Glutamatergic neuron (in vitro differentiated cells): Measurements from ENCODE around the gene COL17A1. TPM values are rescaled to one million over a fixed set of nuclear protein-coding genes. Genes with fewer than 3 reads are reported as not detected.

Source experiments
- DNase-seq: peaks from one replicate; pipeline ENCODE4 v3.0.0; 2022
- H3K27ac Mint-ChIP-seq: one replicate; pipeline ENCODE4 v1.8.0; 2020; ENCODE audit warnings: mild to moderate bottlenecking, mixed read lengths, inconsistent platforms; ENCODE audit not compliant: unreplicated experiment
- H3K27me3 Mint-ChIP-seq: one replicate; pipeline ENCODE4 v1.8.0; 2020; ENCODE audit warnings: mild to moderate bottlenecking, moderate library complexity, mixed read lengths, inconsistent platforms; ENCODE audit not compliant: unreplicated experiment
- H3K36me3 Mint-ChIP-seq: one replicate; pipeline ENCODE4 v1.8.0; 2020; ENCODE audit warnings: mild to moderate bottlenecking, mixed read lengths, inconsistent platforms; ENCODE audit not compliant: unreplicated experiment
- H3K4me1 Mint-ChIP-seq: one replicate; pipeline ENCODE4 v1.8.0; 2020; ENCODE audit warnings: mild to moderate bottlenecking, low read depth, mixed read lengths, inconsistent platforms; ENCODE audit not compliant: unreplicated experiment
- H3K4me3 Mint-ChIP-seq: one replicate; pipeline ENCODE4 v1.8.0; 2020; ENCODE audit warnings: mild to moderate bottlenecking, mixed read lengths, inconsistent platforms; ENCODE audit not compliant: unreplicated experiment
- H3K9me3 Mint-ChIP-seq: one replicate; pipeline ENCODE4 v1.8.0; 2020; ENCODE audit warnings: mild to moderate bottlenecking, moderate library complexity, mixed read lengths, inconsistent platforms; ENCODE audit not compliant: unreplicated experiment
- CTCF ChIP-seq: fragments of 200-600 bp; sonication (generic); IDR thresholded peaks from one replicate; pipeline ENCODE4 v1.5.0; 2021; ENCODE audit not compliant: partially characterized antibody, unreplicated experiment
- total RNA-seq: library from RNA; stranded (reverse); fragmentation: NEBNext Ultra II Directional; extraction: Animal tissue kit (Norgen Biotek cat#: 25700); gene quantifications from one replicate; pipeline ENCODE4 v1.2.1, GENCODE V29; 2021; ENCODE audit not compliant: unreplicated experiment

Gene COL17A1
- total RNA-seq, 1 donor from 2014 or later, result not detected

- no peak for DNase-seq
- no peak for TF ChIP-seq CTCF
- Mint-ChIP-seq H3K4me3 (no peak overlapping the region), H3K36me3 (peaks cover 12% of the 10 kb centered on the region), H3K9me3 (peaks cover 4% of the 10 kb centered on the region), H3K27me3 (peaks cover 7% of the 10 kb centered on the region), H3K27ac (no peak overlapping the region), H3K4me1 (peaks cover 19% of the 10 kb centered on the region)
Observed at GRCh38 chr10:104028823-104029520, 56.7 kb downstream of the COL17A1 start.

- Mint-ChIP-seq H3K27me3 (peaks cover 4% of the 10 kb centered on the region), H3K4me3 (no peak overlapping the region), H3K4me1 (peaks cover 11% of the 10 kb centered on the region), H3K36me3 (peaks cover 15% of the 10 kb centered on the region), H3K27ac (no peak overlapping the region), H3K9me3 (peaks cover 4% of the 10 kb centered on the region)
- TF ChIP-seq CTCF, result no peak
- DNase-seq, result peak; percentile 56
Observed at GRCh38 chr10:104028146-104028545, 57.5 kb downstream of the COL17A1 start.

GRCh38 chr10:104026762-104027161 is 58.9 kb downstream of the COL17A1 start:
- H3K9me3 Mint-ChIP-seq, result peaks cover 4% of the 10 kb centered on the region
- H3K27ac Mint-ChIP-seq, result no peak overlapping the region

GRCh38 chr10:104025524-104025923 is 60.2 kb downstream of the COL17A1 start:
- H3K4me3 Mint-ChIP-seq, result no peak overlapping the region
- peaks cover 3% of the 10 kb centered on the region for H3K4me1 Mint-ChIP-seq
- TF ChIP-seq CTCF, result no peak
- no peaks in the 10 kb centered on the region for H3K27me3 Mint-ChIP-seq
- peaks cover 5% of the 10 kb centered on the region for H3K36me3 Mint-ChIP-seq
- DNase-seq, result no peak
- H3K27ac Mint-ChIP-seq, result no peak overlapping the region
- H3K9me3 Mint-ChIP-seq, result peaks cover 4% of the 10 kb centered on the region

More at GRCh38 chr10:104026762-104027161, 58.9 kb downstream of the COL17A1 start:
- Mint-ChIP-seq H3K36me3 (peaks cover 10% of the 10 kb centered on the region), H3K27me3 (peaks cover 4% of the 10 kb centered on the region), H3K4me1 (peaks cover 4% of the 10 kb centered on the region), H3K4me3 (no peak overlapping the region)
- DNase-seq, result no peak
- TF ChIP-seq CTCF, result no peak

- no peak for DNase-seq
- no peak overlapping the region for H3K4me3 Mint-ChIP-seq
- H3K27ac Mint-ChIP-seq, result no peak overlapping the region
- TF ChIP-seq CTCF, result no peak
- no peaks in the 10 kb centered on the region for H3K4me1 Mint-ChIP-seq
- peaks cover 5% of the 10 kb centered on the region for H3K36me3 Mint-ChIP-seq
- peaks cover 4% of the 10 kb centered on the region for H3K9me3 Mint-ChIP-seq
- no peaks in the 10 kb centered on the region for H3K27me3 Mint-ChIP-seq
Observed at GRCh38 chr10:104022026-104022425, 63.7 kb downstream of the COL17A1 start.
